ENCODE results near the gene ANKK1.

- TF ChIP-seq FOXP2 (optimal IDR thresholded peaks at IDR 0.05; ENCODE audit: control extremely low read depth, extremely low read length, insufficient read depth) (no peak), POLR2AphosphoS5 (IDR thresholded peaks at IDR 0.05; ENCODE audit: borderline replicate concordance, low read depth, low read length) (no peak)
Observed at GRCh38 chr11:113420808-113421207, 33.2 kb downstream of the ANKK1 start.
